GM12874 (cell line): ENCODE data around the gene RUNX3.

ENCODE experiments used
- TF ChIP-seq, protein P1 (sequence below): IDR thresholded peaks from 2 replicates; pipeline ENCODE4 v1.5.1; 2011; ENCODE audit warnings: low read depth, mild to moderate bottlenecking, control low read depth, low read length, moderate library complexity; ENCODE audit not compliant: insufficient read depth

The RUNX3 gene

DNA sequence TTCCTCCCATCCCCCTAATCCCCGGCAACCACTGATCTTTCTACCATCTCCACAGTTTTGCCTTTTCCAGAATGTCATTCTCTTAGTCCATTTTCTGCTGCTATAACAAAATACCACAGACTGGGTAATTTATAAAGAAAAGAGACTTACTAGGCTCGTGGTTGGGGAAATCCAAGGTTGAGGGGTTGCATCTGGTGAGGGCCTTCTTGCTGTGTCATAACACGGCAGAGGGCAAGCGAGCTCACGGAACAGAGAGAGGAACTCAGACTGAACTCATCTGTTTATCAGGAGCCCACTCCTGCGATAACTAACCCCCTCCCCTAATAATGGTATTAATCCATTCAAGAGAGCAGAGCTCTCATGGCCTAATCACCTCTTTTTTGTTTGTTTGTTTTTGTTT, 52.0 kb downstream of the RUNX3 start:
- TF ChIP-seq, protein P1, sequence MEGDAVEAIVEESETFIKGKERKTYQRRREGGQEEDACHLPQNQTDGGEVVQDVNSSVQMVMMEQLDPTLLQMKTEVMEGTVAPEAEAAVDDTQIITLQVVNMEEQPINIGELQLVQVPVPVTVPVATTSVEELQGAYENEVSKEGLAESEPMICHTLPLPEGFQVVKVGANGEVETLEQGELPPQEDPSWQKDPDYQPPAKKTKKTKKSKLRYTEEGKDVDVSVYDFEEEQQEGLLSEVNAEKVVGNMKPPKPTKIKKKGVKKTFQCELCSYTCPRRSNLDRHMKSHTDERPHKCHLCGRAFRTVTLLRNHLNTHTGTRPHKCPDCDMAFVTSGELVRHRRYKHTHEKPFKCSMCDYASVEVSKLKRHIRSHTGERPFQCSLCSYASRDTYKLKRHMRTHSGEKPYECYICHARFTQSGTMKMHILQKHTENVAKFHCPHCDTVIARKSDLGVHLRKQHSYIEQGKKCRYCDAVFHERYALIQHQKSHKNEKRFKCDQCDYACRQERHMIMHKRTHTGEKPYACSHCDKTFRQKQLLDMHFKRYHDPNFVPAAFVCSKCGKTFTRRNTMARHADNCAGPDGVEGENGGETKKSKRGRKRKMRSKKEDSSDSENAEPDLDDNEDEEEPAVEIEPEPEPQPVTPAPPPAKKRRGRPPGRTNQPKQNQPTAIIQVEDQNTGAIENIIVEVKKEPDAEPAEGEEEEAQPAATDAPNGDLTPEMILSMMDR: no peak

DNA sequence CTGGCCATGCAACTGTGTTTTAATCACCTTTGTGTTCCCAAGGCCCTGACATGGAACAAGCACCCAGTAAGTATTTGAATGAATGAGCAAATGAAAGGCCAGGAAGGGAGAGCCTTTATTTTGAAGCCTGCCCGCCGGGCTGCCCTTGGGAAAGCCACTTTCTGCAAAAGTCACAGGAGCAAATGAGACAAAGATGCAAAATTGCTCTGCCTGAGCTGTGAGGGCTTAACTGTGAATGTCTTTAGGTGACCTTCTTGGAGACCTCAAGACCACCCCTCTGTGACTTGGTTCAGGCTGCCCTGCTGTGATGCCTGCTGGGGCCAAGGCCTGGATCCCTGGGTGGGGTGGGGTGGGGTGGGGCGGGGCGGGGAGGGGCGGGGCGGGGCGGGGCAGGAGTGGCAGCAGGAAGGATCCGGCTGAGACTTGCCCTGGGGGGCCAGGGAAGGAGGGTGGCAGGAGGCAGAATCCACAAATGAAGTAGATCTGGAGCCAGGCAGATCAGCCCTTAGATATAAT, 54.0 kb downstream of the RUNX3 start:
- TF ChIP-seq, protein P1: no peak

DNA sequence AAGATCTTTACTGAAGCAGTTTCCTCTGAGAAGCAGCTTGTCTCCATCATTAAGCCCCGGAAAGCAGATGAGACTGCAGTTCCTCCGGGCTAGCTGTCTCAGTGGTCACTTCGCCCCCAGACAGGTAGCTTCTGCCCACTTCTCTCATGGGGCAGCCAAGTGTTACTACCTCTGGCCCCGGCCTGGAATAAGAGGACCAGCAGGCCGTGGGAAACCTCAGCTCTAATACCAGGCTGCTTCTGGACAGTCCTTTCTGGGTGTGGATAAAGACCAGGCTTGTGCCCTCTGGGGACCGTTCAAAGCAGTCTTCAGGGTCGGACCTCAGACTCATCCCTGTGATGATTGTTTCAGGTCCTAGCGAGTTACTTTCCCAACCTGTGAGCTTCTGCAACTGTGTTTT, 54.8 kb downstream of the RUNX3 start:
- TF ChIP-seq, protein P1: no peak

DNA sequence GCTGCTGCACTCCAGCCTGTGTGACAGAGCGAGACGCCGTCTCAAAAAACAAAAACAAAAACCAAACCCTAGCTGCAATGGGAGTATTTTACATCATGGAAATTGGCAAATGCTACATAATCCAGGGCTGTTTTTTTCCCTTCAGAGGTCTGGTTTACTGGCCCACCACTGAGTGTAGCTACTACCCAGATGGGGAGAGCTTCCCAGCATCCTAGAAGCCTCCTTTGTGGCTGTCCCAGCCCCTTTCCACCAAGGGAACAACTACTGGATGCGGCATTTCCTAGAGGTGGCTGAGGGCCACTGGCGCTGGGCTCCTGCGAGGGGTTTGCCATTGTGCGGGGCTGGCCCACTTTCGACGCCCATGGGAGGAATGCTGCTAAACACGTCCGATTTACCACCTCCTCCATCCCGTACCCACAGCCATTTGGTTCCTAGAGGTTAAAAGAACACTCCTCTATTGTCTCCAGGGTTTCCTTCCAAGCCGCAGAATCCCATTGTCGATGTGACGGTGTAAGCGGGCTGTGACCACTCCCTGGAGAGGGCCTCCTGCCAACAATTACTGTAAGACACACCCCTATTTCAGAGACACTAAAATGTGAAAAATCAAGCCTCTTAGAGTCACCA, 55.4 kb downstream of the RUNX3 start:
- TF ChIP-seq, protein P1: no peak

DNA sequence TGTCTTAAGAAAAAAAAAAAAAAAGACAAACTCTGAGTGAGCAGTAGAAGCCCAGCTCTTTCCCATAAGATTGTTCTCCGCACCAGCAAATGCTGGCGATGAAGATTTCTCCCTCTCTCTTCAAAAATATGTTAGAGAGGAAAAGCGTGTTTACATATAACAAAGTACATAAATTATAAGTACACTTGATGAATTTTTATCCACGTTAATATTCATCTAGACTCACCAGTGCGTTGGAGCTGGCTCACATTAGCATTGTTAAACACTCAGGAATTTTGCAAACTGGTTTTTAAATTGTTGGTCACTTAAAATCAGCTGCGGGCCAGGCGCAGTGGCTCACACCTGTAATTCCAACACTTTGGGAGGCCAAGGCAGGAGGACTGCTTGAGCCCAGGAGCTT, 56.0 kb downstream of the RUNX3 start:
- TF ChIP-seq, protein P1: no peak

DNA sequence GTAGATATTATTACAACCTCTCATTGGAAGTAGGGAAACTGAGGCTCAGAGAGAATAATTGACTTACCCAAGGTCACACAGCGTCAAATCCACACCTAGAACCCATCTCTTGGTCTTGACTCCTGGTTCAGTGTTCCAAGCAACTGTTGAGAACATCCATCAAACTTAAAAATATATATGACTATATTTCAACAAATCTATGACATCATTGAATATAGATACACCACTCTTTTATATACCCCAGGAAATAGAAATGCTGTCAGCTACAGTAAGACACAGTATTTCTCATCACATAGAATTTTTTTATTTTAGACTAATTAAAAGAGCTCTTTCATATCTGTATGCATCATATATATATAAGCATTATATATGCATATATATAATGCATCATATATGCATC, 56.9 kb downstream of the RUNX3 start:
- TF ChIP-seq, protein P1: no peak

DNA sequence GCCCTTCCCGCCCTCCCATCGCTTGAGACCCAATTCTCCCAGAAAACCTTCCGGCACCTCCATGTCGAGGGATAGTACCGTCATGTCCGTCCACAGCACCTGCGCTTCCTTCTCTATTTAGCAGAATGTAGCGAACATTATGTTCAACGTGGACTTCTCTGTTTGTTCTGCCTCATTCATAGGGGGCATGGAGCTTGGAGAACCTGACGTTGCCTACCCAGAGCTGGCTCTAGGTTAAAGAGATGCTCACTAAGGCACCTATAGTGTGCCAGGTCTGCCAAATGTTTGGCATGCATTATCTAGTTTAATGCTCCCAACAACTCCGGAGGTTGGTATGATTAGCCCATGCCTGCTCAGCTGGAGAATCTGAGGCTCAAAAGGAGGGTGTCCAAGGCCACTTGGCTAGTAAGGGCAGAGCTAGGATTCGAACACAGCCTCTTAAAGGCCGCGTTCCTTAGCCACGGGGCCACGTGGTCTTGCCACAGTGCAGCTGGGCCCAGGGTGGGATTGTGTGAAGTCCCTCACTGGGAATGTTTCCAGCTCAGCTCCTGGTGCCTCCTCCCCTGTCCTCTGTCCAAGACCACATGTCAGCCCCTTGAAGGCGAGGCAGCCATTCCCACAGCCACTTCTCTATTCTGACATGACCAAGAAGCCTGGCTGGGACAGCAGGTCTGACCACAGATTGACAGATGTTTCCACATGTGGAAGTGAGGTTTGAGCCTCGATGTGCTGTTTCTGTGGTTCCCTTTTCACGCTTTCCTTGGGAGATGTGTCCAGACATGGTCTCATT, 57.8 kb downstream of the RUNX3 start:
- TF ChIP-seq, protein P1: no peak
